Measurements from ENCODE around the gene FXYD5. TPM values are rescaled to one million over a fixed set of nuclear protein-coding genes. Genes with fewer than 3 reads are reported as not detected.

The FXYD5 gene
- total and polyA plus RNA-seq, 2 experiments from 2014 or later = 11.3 to 14.5 TPM

- peak overlapping the region; percentile 1 for H3K4me3 ChIP-seq
- TF ChIP-seq CTCF (IDR thresholded peaks at IDR 0.05; ENCODE audit: low read depth, low read length) = peak; percentile 100
Measured at GRCh38 chr19:35114353-35115176, 40.0 kb upstream of the FXYD5 start.

GRCh38 chr19:35115177-35115951 is 39.2 kb upstream of the FXYD5 start, which contains the start of gene FXYD3:
Gene FXYD3, plus strand, starts transcription at chr19:35115823. Its CDS starts 3,554 bp downstream, at chr19:35119377.
- no peak for DNase-seq (ENCODE audit: low read depth in 1 of 2, low spot score in 1 of 2)
- Histone ChIP-seq H3K27ac (no peak within 1 kb of the TSS), H3K4me1 (ENCODE audit: low read depth) (no peaks in the 10 kb centered on the region), H3K4me3 (peak within 1 kb of the TSS; percentile 1), H3K9me3 (ENCODE audit: low read depth) (no peaks in the 10 kb centered on the region), H3K27me3 (no peaks in the 10 kb centered on the region), H3K36me3 (no peaks in the 10 kb centered on the region)
- TF ChIP-seq CTCF (IDR thresholded peaks at IDR 0.05; ENCODE audit: low read depth, low read length) = no peak

More at GRCh38 chr19:35114353-35115176, 40.0 kb upstream of the FXYD5 start:
- H3K27me3 ChIP-seq = no peaks in the 10 kb centered on the region
- H3K4me1 ChIP-seq (ENCODE audit: low read depth) = no peaks in the 10 kb centered on the region
- peak; percentile 71 to 74 for DNase-seq (ENCODE audit: low read depth in 1 of 2, low spot score in 1 of 2)
- no peak overlapping the region for H3K27ac ChIP-seq
- H3K36me3 ChIP-seq = no peaks in the 10 kb centered on the region
- H3K9me3 ChIP-seq (ENCODE audit: low read depth) = no peaks in the 10 kb centered on the region

- Histone ChIP-seq H3K27ac (no peak overlapping the region), H3K27me3 (no peaks in the 10 kb centered on the region), H3K9me3 (ENCODE audit: low read depth) (no peaks in the 10 kb centered on the region), H3K4me1 (ENCODE audit: low read depth) (no peaks in the 10 kb centered on the region), H3K4me3 (no peak overlapping the region), H3K36me3 (no peaks in the 10 kb centered on the region)
- DNase-seq (ENCODE audit: low read depth in 1 of 2, low spot score in 1 of 2) = no peak
- TF ChIP-seq CTCF (IDR thresholded peaks at IDR 0.05; ENCODE audit: low read depth, low read length) = no peak
Measured at GRCh38 chr19:35116072-35116801, 38.3 kb upstream of the FXYD5 start.

GRCh38 chr19:35117116-35117515 is 37.4 kb upstream of the FXYD5 start:
- H3K4me3 ChIP-seq = no peak overlapping the region
- TF ChIP-seq CTCF (IDR thresholded peaks at IDR 0.05; ENCODE audit: low read depth, low read length) = no peak

GRCh38 chr19:35117799-35118198 is 36.7 kb upstream of the FXYD5 start:
- Histone ChIP-seq H3K4me1 (ENCODE audit: low read depth) (no peaks in the 10 kb centered on the region), H3K36me3 (no peaks in the 10 kb centered on the region), H3K27ac (no peak overlapping the region), H3K27me3 (no peaks in the 10 kb centered on the region), H3K4me3 (no peak overlapping the region), H3K9me3 (ENCODE audit: low read depth) (no peaks in the 10 kb centered on the region)
- no peak for TF ChIP-seq CTCF (IDR thresholded peaks at IDR 0.05; ENCODE audit: low read depth, low read length)
- no peak for DNase-seq (ENCODE audit: low read depth in 1 of 2, low spot score in 1 of 2)

More at GRCh38 chr19:35117116-35117515, 37.4 kb upstream of the FXYD5 start:
- DNase-seq (ENCODE audit: low read depth in 1 of 2, low spot score in 1 of 2) = no peak
- Histone ChIP-seq H3K9me3 (ENCODE audit: low read depth) (no peaks in the 10 kb centered on the region), H3K36me3 (no peaks in the 10 kb centered on the region), H3K27me3 (no peaks in the 10 kb centered on the region), H3K27ac (no peak overlapping the region), H3K4me1 (ENCODE audit: low read depth) (no peaks in the 10 kb centered on the region)
